Measurements from ENCODE around the gene MBD5. TPM values are rescaled to one million over a fixed set of nuclear protein-coding genes. Genes with fewer than 3 reads are reported as not detected.

The MBD5 gene
- total RNA-seq, 4 donors from 2014 or later, result 40.3 to 77.0 (median 50.4) TPM

DNA sequence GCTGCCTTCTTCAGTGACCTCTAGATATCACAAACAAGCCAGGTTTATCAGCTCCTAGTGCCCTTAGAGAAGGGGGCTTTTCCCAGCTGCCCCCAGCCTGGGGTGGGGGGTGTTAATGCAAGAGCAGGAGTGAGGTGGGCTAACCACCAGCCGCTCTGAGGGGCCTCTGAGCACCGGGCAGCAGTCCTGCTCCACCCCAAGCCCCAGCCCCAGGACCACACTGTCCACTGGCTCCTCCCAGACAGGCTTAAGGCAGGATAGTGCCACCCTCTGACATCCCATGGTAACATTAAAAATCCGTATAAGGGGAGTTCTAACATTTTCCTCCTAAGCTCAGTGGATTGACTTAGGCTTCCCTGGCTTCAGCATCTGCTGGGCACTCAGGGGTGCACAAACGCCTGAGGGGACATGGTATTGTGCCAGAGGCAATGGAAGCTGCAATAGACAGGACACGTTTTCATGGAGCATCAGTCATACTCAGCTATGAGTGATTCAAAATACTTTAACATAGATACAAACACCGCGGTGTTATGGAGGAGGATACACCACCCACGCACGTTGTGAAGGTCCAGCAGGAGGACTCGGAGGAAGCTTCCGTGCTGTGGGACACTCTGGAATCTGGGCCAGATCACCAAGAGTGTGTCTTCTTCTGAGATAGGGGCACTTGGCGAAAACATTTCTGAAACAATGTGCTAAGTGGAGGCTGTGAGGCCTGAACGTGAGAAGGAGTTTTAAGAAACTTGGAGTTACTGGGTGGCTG lies 511.0 kb downstream of the MBD5 start:
- 75 to 83% methylated on average over 1 to 5 of the region's 13 CpGs for WGBS, 2 donors (ENCODE audit: low coverage in 1 of 2)
- Histone ChIP-seq H3K27ac (no peak overlapping the region), H3K4me1 (peaks cover 0 to 3% (median 0%) of the 10 kb centered on the region in 3 donors), H3K36me3 (no peaks in the 10 kb centered on the region), H3K9me3 (no peaks in the 10 kb centered on the region), H3K27me3 (peaks cover 55% of the 10 kb centered on the region), H3K4me3 (no peak overlapping the region)
- no peak for ATAC-seq
- no peak for TF ChIP-seq EP300 (IDR thresholded peaks at IDR 0.05)
- no peak for TF ChIP-seq POLR2A (IDR thresholded peaks at IDR 0.05)
- TF ChIP-seq POLR2AphosphoS5 (IDR thresholded peaks at IDR 0.05), result no peak
- TF ChIP-seq CTCF (IDR thresholded peaks at IDR 0.05), result no peak

DNA sequence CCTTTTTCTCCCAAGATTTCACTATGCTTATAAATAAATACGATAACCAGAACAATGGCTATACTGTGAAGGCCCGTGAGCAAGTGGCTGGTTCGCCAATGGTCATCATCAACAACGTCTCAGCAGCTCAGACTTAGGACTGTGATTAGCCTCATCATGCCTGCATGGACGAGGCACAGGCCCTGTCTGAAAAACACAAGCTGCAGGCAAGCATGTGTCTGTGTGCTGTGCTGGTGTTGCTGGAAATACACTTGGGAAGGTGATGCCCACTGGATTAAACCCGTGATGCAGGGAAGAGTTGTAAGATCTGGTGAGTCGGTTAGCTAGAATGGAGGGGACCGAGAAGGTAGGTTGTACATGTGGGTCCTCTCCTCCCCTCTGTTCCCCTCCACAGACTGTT lies 512.1 kb downstream of the MBD5 start:
- no peak for ATAC-seq
- Histone ChIP-seq H3K27ac (no peak overlapping the region), H3K9me3 (no peaks in the 10 kb centered on the region), H3K36me3 (no peaks in the 10 kb centered on the region), H3K4me1 (peaks cover 0 to 3% (median 0%) of the 10 kb centered on the region in 3 donors), H3K27me3 (peaks cover 65% of the 10 kb centered on the region), H3K4me3 (no peak overlapping the region)
- WGBS, 2 donors (ENCODE audit: low coverage in 1 of 2), result 80 to 86% methylated on average over 1 to 6 of the region's 8 CpGs
- TF ChIP-seq POLR2A (IDR thresholded peaks at IDR 0.05), result no peak
- TF ChIP-seq EP300 (IDR thresholded peaks at IDR 0.05), result no peak
- TF ChIP-seq CTCF (IDR thresholded peaks at IDR 0.05), result no peak
- no peak for TF ChIP-seq POLR2AphosphoS5 (IDR thresholded peaks at IDR 0.05)

DNA sequence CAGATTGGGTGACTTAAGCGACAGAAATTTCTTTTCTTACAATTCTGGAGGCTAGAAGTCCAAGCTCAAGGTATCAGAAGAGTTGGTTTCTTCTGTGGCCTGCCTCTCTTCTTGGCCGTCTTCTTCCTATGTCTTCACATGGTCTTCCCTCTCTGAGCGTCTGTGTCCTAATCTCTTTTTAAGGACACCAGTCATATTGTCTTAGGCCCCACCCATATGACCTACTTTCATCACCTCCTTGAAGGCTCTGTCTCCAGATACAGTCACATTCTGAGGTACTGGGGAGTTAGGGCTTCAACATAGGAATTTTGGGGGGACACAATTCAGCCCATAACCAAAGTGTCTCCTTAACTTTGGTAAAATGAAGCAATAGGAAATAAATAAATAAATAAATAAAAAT lies 512.8 kb downstream of the MBD5 start:
- 87 to 100% methylated on average over 3 of the region's 3 CpGs for WGBS, 2 donors (ENCODE audit: low coverage in 1 of 2)
- H3K4me1 ChIP-seq, result peaks cover 0 to 3% (median 0%) of the 10 kb centered on the region in 3 donors
- peaks cover 68% of the 10 kb centered on the region for H3K27me3 ChIP-seq
- H3K36me3 ChIP-seq, result no peaks in the 10 kb centered on the region
- H3K9me3 ChIP-seq, result no peaks in the 10 kb centered on the region
- no peak overlapping the region for H3K27ac ChIP-seq
- no peak for TF ChIP-seq POLR2AphosphoS5 (IDR thresholded peaks at IDR 0.05)
- no peak for TF ChIP-seq CTCF (IDR thresholded peaks at IDR 0.05)
- TF ChIP-seq POLR2A (IDR thresholded peaks at IDR 0.05), result no peak
- TF ChIP-seq EP300 (IDR thresholded peaks at IDR 0.05), result no peak
- no peak overlapping the region for H3K4me3 ChIP-seq
- no peak for ATAC-seq

GRCh38 chr2:148534416-148535204 lies 513.7 kb downstream of the MBD5 start:
- H3K9me3 ChIP-seq, result no peaks in the 10 kb centered on the region
- peak; percentile 67 for ATAC-seq

More at GRCh38 chr2:148534416-148535204, 513.7 kb downstream of the MBD5 start:
- peaks cover 74% of the 10 kb centered on the region for H3K27me3 ChIP-seq
- H3K4me3 ChIP-seq, result no peak overlapping the region
- peaks cover 0 to 3% (median 0%) of the 10 kb centered on the region in 3 donors for H3K4me1 ChIP-seq
- no peaks in the 10 kb centered on the region for H3K36me3 ChIP-seq
- no peak overlapping the region for H3K27ac ChIP-seq
- 68 to 71% methylated on average over 4 to 10 of the region's 12 CpGs for WGBS, 2 donors (ENCODE audit: low coverage in 1 of 2)
- TF ChIP-seq POLR2A (IDR thresholded peaks at IDR 0.05) (no peak), POLR2AphosphoS5 (IDR thresholded peaks at IDR 0.05) (no peak), CTCF (IDR thresholded peaks at IDR 0.05) (no peak), EP300 (IDR thresholded peaks at IDR 0.05) (no peak)
